Fibroblast of lung (primary cell): ENCODE results near the gene FAM184B. TPM values are rescaled to one million over a fixed set of nuclear protein-coding genes. Genes with fewer than 3 reads are reported as not detected.
A peak's percentile ranks its signal among the peaks of the same experiment; 100 is the strongest.

ENCODE experiments used
- DNase-seq, 2 donors: peaks; one replicate each; pipeline versions ENCODE4 v3.0.0 to v3.0.0-alpha.2; 2010; ENCODE audit warnings: low read depth in 2 of 2
- H2AFZ ChIP-seq: 2 replicates; pipeline ENCODE4 v1.5.1; 2012; ENCODE audit warnings: low read length, control low read depth, inconsistent platforms
- H3K27ac ChIP-seq: 2 replicates; pipeline ENCODE4 v1.5.1; 2011; ENCODE audit warnings: low read length, control low read depth; ENCODE audit not compliant: insufficient read depth
- H3K27me3 ChIP-seq: 2 replicates; pipeline ENCODE4 v1.5.1; 2011; ENCODE audit warnings: mild to moderate bottlenecking, low read length; ENCODE audit not compliant: control insufficient read depth, insufficient read depth
- H3K36me3 ChIP-seq: 2 replicates; pipeline ENCODE4 v1.5.1; 2011; ENCODE audit warnings: low read length; ENCODE audit not compliant: control insufficient read depth, insufficient read depth
- H3K4me1 ChIP-seq: 2 replicates; pipeline ENCODE4 v1.5.1; 2011; ENCODE audit warnings: low read length; ENCODE audit not compliant: control insufficient read depth, insufficient read depth; ENCODE audit errors: extremely low read depth
- H3K4me2 ChIP-seq: 2 replicates; pipeline ENCODE4 v1.5.1; 2011; ENCODE audit warnings: low read length, control low read depth; ENCODE audit not compliant: insufficient read depth; ENCODE audit errors: extremely low read depth
- H3K4me3 ChIP-seq, 4 experiments: fragments of 200-600 bp in 1 of 4; sonication (generic) in 1 of 4; replicated peaks in 1 of 4; 2 replicates each; pipeline ENCODE4 v1.5.1; 2011 to 2016; ENCODE audit warnings: low read length in 4 of 4, low read depth in 3 of 4, mild to moderate bottlenecking in 3 of 4, control low read depth in 2 of 4, inconsistent platforms in 1 of 4, mixed read lengths in 1 of 4; ENCODE audit not compliant: insufficient read depth in 1 of 4; ENCODE audit errors: control extremely low read depth in 1 of 4
- H3K79me2 ChIP-seq: 2 replicates; pipeline ENCODE4 v1.5.1; 2012; ENCODE audit warnings: mild to moderate bottlenecking, low read length, inconsistent platforms; ENCODE audit not compliant: control insufficient read depth, insufficient read depth
- H3K9ac ChIP-seq: 2 replicates; pipeline ENCODE4 v1.5.1; 2011; ENCODE audit warnings: mild to moderate bottlenecking, low read length, control low read depth; ENCODE audit not compliant: insufficient read depth
- H3K9me3 ChIP-seq: 2 replicates; pipeline ENCODE4 v1.5.1; 2012; ENCODE audit warnings: low read depth, low read length; ENCODE audit not compliant: control insufficient read depth, insufficient read depth
- H4K20me1 ChIP-seq: 2 replicates; pipeline ENCODE4 v1.5.1; 2011; ENCODE audit warnings: low read length; ENCODE audit not compliant: control insufficient read depth, insufficient read depth; ENCODE audit errors: extremely low read depth
- EZH2 ChIP-seq: IDR thresholded peaks from 2 replicates; pipeline ENCODE4 v1.5.1; 2012; ENCODE audit warnings: low read length, control low read depth, mild to moderate bottlenecking; ENCODE audit errors: missing control alignments
- polyA plus RNA-seq, 2 donors: library from polyadenylated mRNA; depleted of rRNA in 1 of 2; stranded (reverse) in 1 of 2; unstranded in 1 of 2; fragments of >200 nt; gene quantifications; 2 replicates each; pipeline ENCODE4 v1.2.1, GENCODE V29; 2011 to 2012; ENCODE audit warnings: missing spikeins in 1 of 2
- total RNA-seq: library from RNA; depleted of rRNA; stranded (reverse); fragments of >200 nt; gene quantifications from 2 replicates; pipeline ENCODE4 v1.2.1, GENCODE V29; 2014
- TF ChIP-seq, protein P1 (sequence below), 2 donors: IDR thresholded peaks in 1 of 2; conservative IDR thresholded peaks in 1 of 2; 1 replicate in 1 of 2; 2 replicates in 1 of 2; pipeline ENCODE4 v1.5.1; 2011 to 2012; ENCODE audit warnings: low read length in 2 of 2, control low read depth in 1 of 2, inconsistent platforms in 1 of 2, low read depth in 1 of 2, mild to moderate bottlenecking in 1 of 2

The FAM184B gene
- total and polyA plus RNA-seq, 2 donors (not counting 1 experiment from before 2014, with no cell fraction given), result not detected

DNA sequence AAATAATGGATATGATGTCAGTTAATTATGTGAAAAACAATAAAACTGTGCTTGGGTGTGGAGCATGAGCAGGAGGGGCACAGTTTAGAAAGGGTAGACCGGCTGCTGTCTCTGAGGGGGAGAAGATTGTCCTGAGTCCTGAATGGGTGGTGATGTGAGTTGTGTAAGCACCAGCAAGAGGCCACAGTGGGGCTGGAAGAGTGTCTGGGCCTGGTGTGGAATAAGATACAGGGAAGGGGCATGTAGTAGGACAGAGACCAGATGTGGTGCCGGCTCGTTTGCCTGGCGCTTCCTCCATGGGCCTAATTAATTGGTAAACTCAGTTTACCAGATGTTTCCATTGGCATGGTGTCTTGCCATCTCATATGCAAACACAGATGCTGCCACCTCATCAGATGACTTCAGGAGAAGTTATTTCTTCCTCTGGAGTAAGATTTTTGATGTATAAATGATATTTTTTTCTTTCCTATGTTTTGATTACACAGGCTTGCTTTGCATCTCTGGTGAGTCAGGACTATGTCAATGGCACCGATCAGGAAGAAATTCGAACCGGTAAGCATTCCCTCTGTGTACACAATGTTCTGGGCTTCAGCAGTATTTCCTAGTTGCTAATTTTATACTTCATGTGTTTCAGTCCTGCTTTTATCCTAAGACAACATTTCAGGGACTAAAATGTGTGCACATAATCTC lies 161.9 kb downstream of the FAM184B start:
- no peak overlapping the region for H3K9ac ChIP-seq
- peaks cover 4% of the 10 kb centered on the region for H4K20me1 ChIP-seq
- H3K27ac ChIP-seq, result peak overlapping the region; percentile 82
- peaks cover 64% of the 10 kb centered on the region for H3K79me2 ChIP-seq
- peaks cover 14% of the 10 kb centered on the region for H3K36me3 ChIP-seq
- no peaks in the 10 kb centered on the region for H3K9me3 ChIP-seq
- TF ChIP-seq, protein P1, sequence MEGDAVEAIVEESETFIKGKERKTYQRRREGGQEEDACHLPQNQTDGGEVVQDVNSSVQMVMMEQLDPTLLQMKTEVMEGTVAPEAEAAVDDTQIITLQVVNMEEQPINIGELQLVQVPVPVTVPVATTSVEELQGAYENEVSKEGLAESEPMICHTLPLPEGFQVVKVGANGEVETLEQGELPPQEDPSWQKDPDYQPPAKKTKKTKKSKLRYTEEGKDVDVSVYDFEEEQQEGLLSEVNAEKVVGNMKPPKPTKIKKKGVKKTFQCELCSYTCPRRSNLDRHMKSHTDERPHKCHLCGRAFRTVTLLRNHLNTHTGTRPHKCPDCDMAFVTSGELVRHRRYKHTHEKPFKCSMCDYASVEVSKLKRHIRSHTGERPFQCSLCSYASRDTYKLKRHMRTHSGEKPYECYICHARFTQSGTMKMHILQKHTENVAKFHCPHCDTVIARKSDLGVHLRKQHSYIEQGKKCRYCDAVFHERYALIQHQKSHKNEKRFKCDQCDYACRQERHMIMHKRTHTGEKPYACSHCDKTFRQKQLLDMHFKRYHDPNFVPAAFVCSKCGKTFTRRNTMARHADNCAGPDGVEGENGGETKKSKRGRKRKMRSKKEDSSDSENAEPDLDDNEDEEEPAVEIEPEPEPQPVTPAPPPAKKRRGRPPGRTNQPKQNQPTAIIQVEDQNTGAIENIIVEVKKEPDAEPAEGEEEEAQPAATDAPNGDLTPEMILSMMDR (conservative IDR thresholded peaks at IDR 0.05 in 1 of 2, IDR thresholded peaks at IDR 0.05 in 1 of 2; ENCODE audit: low read depth in 1 of 2, low read length in 2 of 2), result no peak
- TF ChIP-seq EZH2, result no peak
- H2AFZ ChIP-seq, result no peak overlapping the region
- H3K4me1 ChIP-seq, result peaks cover 11% of the 10 kb centered on the region
- H3K4me2 ChIP-seq, result peak overlapping the region; percentile 85
- DNase-seq, result peak in 1 of 2 donors; percentile 81
- H3K4me3 ChIP-seq, result peak overlapping the region in 2 of 4 experiments; percentile 19 to 29
- no peaks in the 10 kb centered on the region for H3K27me3 ChIP-seq

DNA sequence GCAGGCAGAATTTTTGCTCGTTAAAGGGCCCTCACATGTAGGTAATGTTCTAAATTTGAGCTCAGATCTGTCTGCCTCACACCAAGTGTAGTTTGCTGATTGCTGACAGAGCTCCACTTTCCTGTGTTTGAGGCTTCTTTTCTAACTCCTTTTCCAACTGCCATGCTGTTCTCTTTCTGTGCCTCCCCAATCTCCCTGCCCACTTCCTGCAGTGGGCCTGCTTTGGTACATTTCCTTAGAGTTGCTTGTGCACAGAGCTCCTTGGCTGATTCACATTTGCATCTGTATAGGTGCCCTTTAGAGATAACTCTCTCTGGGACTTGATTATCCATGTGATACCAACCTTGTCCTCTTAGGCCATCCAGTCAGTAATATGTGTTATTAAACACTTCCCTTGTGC lies 162.5 kb downstream of the FAM184B start:
- Histone ChIP-seq H3K36me3 (peaks cover 14% of the 10 kb centered on the region), H3K4me1 (peaks cover 11% of the 10 kb centered on the region), H3K4me2 (peak overlapping the region; percentile 85), H3K27me3 (no peaks in the 10 kb centered on the region), H3K4me3 (peak overlapping the region in 2 of 4 experiments; percentile 4 to 19), H2AFZ (no peak overlapping the region), H3K9ac (no peak overlapping the region), H3K27ac (peak overlapping the region; percentile 82), H3K9me3 (no peaks in the 10 kb centered on the region), H4K20me1 (peaks cover 4% of the 10 kb centered on the region), H3K79me2 (peaks cover 63% of the 10 kb centered on the region)
- DNase-seq, result no peak
- no peak for TF ChIP-seq EZH2
- TF ChIP-seq, protein P1 (conservative IDR thresholded peaks at IDR 0.05 in 1 of 2, IDR thresholded peaks at IDR 0.05 in 1 of 2; ENCODE audit: low read depth in 1 of 2, low read length in 2 of 2), result no peak

DNA sequence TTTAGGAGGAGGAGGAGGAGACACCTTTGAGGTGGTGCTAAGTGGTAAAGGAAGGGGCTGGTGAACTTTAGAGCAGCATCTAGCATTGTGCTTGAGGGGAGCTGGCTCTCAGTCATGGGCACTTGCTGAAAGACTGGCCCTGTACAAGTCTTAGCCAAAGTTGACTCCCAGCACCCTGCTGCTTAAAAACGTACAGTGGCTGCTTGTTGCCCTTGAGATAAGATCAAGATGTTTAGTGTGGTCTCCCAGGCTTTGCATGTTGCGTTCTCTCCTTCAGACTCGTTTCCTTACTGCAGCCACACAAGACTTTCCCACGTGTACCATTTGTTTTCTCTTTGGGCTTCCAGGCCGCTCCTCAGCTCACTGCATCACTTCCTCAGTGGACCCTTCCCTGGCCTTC lies 165.1 kb downstream of the FAM184B start:
- H3K9me3 ChIP-seq, result no peaks in the 10 kb centered on the region
- peak overlapping the region in 3 of 4 experiments; percentile 2 to 95 (median 95) for H3K4me3 ChIP-seq
- H3K27me3 ChIP-seq, result no peaks in the 10 kb centered on the region
- H2AFZ ChIP-seq, result no peak overlapping the region
- TF ChIP-seq EZH2, result no peak
- TF ChIP-seq, protein P1 (conservative IDR thresholded peaks at IDR 0.05 in 1 of 2, IDR thresholded peaks at IDR 0.05 in 1 of 2; ENCODE audit: low read depth in 1 of 2, low read length in 2 of 2), result no peak
- H3K27ac ChIP-seq, result no peak overlapping the region
- H3K4me1 ChIP-seq, result peaks cover 11% of the 10 kb centered on the region
- peak overlapping the region; percentile 13 for H3K4me2 ChIP-seq
- H3K9ac ChIP-seq, result no peak overlapping the region
- H4K20me1 ChIP-seq, result peaks cover 4% of the 10 kb centered on the region
- DNase-seq, result no peak
- peaks cover 55% of the 10 kb centered on the region for H3K79me2 ChIP-seq
- peaks cover 7% of the 10 kb centered on the region for H3K36me3 ChIP-seq
